ENCODE measurements around the gene GMDS.
"Not testable (repeated sequence)": the region's sequence is repeated elsewhere in the genome, so short reads cannot be mapped to it uniquely, and the experiment has no call there.

The GMDS gene

GRCh38 chr6:1686117-1687098 is 559.0 kb downstream of the GMDS start:
- no peak for DNase-seq (ENCODE audit: low spot score)

GRCh38 chr6:1679688-1680068 is 565.7 kb downstream of the GMDS start:
- DNase-seq (ENCODE audit: low spot score): no peak

- no peak for DNase-seq (ENCODE audit: low spot score)
Measured at GRCh38 chr6:1679031-1679687, 566.2 kb downstream of the GMDS start.

GRCh38 chr6:1678201-1678600 is 567.2 kb downstream of the GMDS start:
- no peak for DNase-seq (ENCODE audit: low spot score)

- DNase-seq (ENCODE audit: low spot score): no peak
Measured at GRCh38 chr6:1672379-1672778, 573.0 kb downstream of the GMDS start.

- no peak for DNase-seq (ENCODE audit: low spot score)
Measured at GRCh38 chr6:1670711-1671462, 574.5 kb downstream of the GMDS start.

- DNase-seq (ENCODE audit: low spot score): no peak
Measured at GRCh38 chr6:1669996-1670395, 575.4 kb downstream of the GMDS start.

- not testable (repeated sequence) for DNase-seq (ENCODE audit: low spot score)
Measured at GRCh38 chr6:1668456-1668855, 576.9 kb downstream of the GMDS start.

- DNase-seq (ENCODE audit: low spot score): no peak
Measured at GRCh38 chr6:1667805-1668175, 577.6 kb downstream of the GMDS start.

GRCh38 chr6:1667012-1667804 is 578.2 kb downstream of the GMDS start:
- no peak for DNase-seq (ENCODE audit: low spot score)

GRCh38 chr6:1665214-1665613 is 580.2 kb downstream of the GMDS start:
- no peak for DNase-seq (ENCODE audit: low spot score)

GRCh38 chr6:1664329-1664728 is 581.1 kb downstream of the GMDS start:
- DNase-seq (ENCODE audit: low spot score): no peak

GRCh38 chr6:1663511-1663910 is 581.9 kb downstream of the GMDS start:
- no peak for DNase-seq (ENCODE audit: low spot score)

GRCh38 chr6:1662534-1662933 is 582.9 kb downstream of the GMDS start:
- DNase-seq (ENCODE audit: low spot score): no peak

- no peak for DNase-seq (ENCODE audit: low spot score)
Measured at GRCh38 chr6:1659816-1660215, 585.6 kb downstream of the GMDS start.

- DNase-seq (ENCODE audit: low spot score): no peak
Measured at GRCh38 chr6:1658212-1659005, 587.0 kb downstream of the GMDS start.

- no peak for DNase-seq (ENCODE audit: low spot score)
Measured at GRCh38 chr6:1657771-1658165, 587.6 kb downstream of the GMDS start.

GRCh38 chr6:1657116-1657770 is 588.2 kb downstream of the GMDS start:
- no peak for DNase-seq (ENCODE audit: low spot score)

- no peak for DNase-seq (ENCODE audit: low spot score)
Measured at GRCh38 chr6:1654054-1654453, 591.4 kb downstream of the GMDS start.

- no peak for DNase-seq (ENCODE audit: low spot score)
Measured at GRCh38 chr6:1652842-1653241, 592.6 kb downstream of the GMDS start.
